ENCODE results near the gene KCNK4. TPM values are rescaled to one million over a fixed set of nuclear protein-coding genes. Genes with fewer than 3 reads are reported as not detected.

Gene KCNK4
- total RNA-seq, 1 donor from 2014 or later = not detected

DNA sequence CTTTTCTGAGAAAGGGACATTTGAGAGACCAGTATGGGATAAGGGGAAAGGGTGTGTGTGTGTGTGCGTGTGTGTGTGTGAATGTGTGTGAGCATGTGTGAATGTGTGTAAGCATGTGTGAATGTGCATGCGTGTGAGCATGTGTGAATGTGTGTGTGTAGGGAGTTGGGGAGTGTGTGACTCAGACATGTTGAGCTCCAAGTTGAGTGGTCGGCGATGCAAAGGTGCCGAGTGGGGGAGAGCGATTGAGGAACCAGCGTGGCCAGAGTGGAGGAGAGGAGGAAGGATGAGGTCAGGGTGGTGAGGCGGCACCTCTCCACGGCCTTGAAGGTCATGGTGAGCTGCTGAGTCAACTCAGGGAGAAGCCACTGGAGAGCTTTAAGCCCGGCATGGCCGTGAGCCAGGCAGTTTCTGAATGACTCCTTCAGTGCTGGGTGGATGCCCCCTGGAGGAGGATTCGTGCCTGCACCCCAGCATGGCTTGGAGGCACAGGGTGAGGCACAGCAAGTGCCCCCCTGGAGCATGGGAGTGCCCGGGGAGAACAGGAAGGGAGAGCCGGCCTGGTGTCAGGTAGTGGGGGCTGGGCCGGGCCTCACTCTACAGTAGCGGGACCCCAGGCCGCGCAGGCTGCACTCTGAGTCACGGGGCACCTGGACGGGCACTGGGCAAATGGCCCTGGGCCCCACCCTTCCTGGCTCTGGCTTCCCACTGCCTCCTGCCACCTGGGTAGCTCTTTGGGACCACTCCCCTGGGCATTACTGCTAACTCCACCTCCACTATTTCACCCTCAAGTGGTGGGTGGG, 40.7 kb downstream of the KCNK4 start:
- TF ChIP-seq, protein P1, sequence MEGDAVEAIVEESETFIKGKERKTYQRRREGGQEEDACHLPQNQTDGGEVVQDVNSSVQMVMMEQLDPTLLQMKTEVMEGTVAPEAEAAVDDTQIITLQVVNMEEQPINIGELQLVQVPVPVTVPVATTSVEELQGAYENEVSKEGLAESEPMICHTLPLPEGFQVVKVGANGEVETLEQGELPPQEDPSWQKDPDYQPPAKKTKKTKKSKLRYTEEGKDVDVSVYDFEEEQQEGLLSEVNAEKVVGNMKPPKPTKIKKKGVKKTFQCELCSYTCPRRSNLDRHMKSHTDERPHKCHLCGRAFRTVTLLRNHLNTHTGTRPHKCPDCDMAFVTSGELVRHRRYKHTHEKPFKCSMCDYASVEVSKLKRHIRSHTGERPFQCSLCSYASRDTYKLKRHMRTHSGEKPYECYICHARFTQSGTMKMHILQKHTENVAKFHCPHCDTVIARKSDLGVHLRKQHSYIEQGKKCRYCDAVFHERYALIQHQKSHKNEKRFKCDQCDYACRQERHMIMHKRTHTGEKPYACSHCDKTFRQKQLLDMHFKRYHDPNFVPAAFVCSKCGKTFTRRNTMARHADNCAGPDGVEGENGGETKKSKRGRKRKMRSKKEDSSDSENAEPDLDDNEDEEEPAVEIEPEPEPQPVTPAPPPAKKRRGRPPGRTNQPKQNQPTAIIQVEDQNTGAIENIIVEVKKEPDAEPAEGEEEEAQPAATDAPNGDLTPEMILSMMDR (IDR thresholded peaks at IDR 0.05; ENCODE audit: borderline replicate concordance) = peak; percentile 50
- peak overlapping the region; percentile 19 for H3K27ac ChIP-seq (replicated peaks)
- H3K4me3 ChIP-seq = no peak overlapping the region
- H3K9me3 ChIP-seq (replicated peaks) = peaks cover 6% of the 10 kb centered on the region
- intact Hi-C loops (cut with micrococcal nuclease) = no loop called here
- no peaks in the 10 kb centered on the region for H3K36me3 ChIP-seq
- peaks cover 5% of the 10 kb centered on the region for H3K27me3 ChIP-seq (ENCODE audit: low read depth)
- DNase-seq = peak; percentile 74
- peaks cover 22% of the 10 kb centered on the region for H3K4me1 ChIP-seq

DNA sequence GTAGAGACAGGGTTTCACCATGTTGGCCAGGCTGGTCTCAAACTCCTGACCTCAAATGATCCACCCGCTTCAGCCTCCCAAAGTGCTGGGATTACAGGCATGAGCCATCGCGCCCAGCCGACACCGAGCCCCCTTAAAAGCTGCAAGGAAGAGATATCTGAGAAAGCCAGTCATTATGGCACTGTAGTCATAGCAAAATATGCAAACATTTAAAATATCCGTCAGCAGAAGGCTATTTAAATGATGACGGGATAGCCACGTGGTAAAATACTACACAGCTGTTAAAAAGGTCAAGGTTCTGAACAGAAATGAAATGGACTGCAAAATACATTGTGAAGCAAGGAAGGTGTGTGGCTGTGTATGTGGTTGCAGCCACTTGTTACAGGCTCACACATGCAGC, 42.5 kb downstream of the KCNK4 start:
- TF ChIP-seq, protein P1 (IDR thresholded peaks at IDR 0.05; ENCODE audit: borderline replicate concordance) = no peak
- intact Hi-C loops (cut with micrococcal nuclease) = no loop called here
- Histone ChIP-seq H3K4me3 (no peak overlapping the region), H3K9me3 (replicated peaks) (no peaks in the 10 kb centered on the region), H3K36me3 (no peaks in the 10 kb centered on the region), H3K27ac (replicated peaks) (no peak overlapping the region), H3K4me1 (peaks cover 22% of the 10 kb centered on the region), H3K27me3 (ENCODE audit: low read depth) (peaks cover 5% of the 10 kb centered on the region)
- DNase-seq = no peak

GRCh38 chr11:64334764-64335735, 43.9 kb downstream of the KCNK4 start:
- intact Hi-C loops (cut with micrococcal nuclease) = no loop called here
- peaks cover 5% of the 10 kb centered on the region for H3K27me3 ChIP-seq (ENCODE audit: low read depth)
- H3K4me3 ChIP-seq = no peak overlapping the region
- peaks cover 10% of the 10 kb centered on the region for H3K4me1 ChIP-seq
- H3K27ac ChIP-seq (replicated peaks) = no peak overlapping the region
- no peaks in the 10 kb centered on the region for H3K36me3 ChIP-seq
- TF ChIP-seq, protein P1 (IDR thresholded peaks at IDR 0.05; ENCODE audit: borderline replicate concordance) = no peak
- no peak for DNase-seq
- H3K9me3 ChIP-seq (replicated peaks) = no peaks in the 10 kb centered on the region

DNA sequence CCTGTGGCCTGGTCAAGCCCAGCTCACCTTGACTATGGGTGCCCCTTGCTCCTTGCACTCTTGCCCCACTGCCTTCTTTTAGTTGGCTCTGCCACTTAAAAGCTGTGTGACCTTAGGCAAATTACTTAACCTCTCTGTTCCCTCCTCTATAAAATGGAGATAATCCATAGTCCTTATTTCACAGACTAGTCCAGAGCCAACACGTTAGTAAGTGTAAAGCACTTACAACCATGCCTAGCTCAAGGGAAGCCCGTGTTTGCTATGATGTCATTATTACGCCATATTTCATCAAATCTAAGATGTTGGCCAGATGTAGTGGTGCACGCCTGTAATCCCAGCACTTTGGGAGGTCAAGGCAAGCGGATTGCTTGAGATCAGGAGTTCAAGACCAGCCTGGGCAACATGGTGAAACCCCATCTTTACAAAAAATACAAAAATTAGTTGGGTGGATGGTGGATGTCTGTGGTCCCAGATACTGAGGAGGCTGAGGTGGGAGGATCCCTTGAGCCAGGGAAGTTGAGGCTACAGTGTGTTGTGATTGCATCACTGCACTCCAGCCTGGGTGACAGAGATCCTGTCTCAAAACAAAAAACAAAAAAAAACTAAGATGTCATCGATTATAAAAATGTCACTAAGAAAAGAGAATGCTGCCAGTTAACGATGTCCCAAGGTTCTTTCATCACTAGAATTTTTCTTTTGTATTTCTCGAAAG, 46.6 kb downstream of the KCNK4 start:
- Histone ChIP-seq H3K36me3 (no peaks in the 10 kb centered on the region), H3K27ac (replicated peaks) (no peak overlapping the region), H3K27me3 (ENCODE audit: low read depth) (peaks cover 7% of the 10 kb centered on the region), H3K4me1 (peaks cover 10% of the 10 kb centered on the region), H3K4me3 (no peak overlapping the region), H3K9me3 (replicated peaks) (no peaks in the 10 kb centered on the region)
- intact Hi-C loops (cut with micrococcal nuclease) = no loop called here
- DNase-seq = no peak
- TF ChIP-seq, protein P1 (IDR thresholded peaks at IDR 0.05; ENCODE audit: borderline replicate concordance) = no peak

- no peaks in the 10 kb centered on the region for H3K9me3 ChIP-seq (replicated peaks)
- intact Hi-C loops (cut with micrococcal nuclease) = no loop called here
- peaks cover 7% of the 10 kb centered on the region for H3K27me3 ChIP-seq (ENCODE audit: low read depth)
- no peak overlapping the region for H3K27ac ChIP-seq (replicated peaks)
- TF ChIP-seq, protein P1 (IDR thresholded peaks at IDR 0.05; ENCODE audit: borderline replicate concordance) = no peak
- H3K4me3 ChIP-seq = no peak overlapping the region
- H3K4me1 ChIP-seq = peaks cover 18% of the 10 kb centered on the region
- DNase-seq = no peak
- H3K36me3 ChIP-seq = no peaks in the 10 kb centered on the region
Observed at GRCh38 chr11:64338716-64339115, 47.6 kb downstream of the KCNK4 start.

Data from left ventricle myocardium inferior (tissue), 1 donor.